CD4-positive, alpha-beta T cell treated with Interleukin-10 for 1 hour (primary cell): ENCODE data around the gene GALNT15.
A peak's percentile ranks its signal among the peaks of the same experiment; 100 is the strongest.

Experiments used
- DNase-seq: peaks from one replicate; pipeline ENCODE4 v3.0.0-alpha.2; 2020

GALNT15 gene

DNA sequence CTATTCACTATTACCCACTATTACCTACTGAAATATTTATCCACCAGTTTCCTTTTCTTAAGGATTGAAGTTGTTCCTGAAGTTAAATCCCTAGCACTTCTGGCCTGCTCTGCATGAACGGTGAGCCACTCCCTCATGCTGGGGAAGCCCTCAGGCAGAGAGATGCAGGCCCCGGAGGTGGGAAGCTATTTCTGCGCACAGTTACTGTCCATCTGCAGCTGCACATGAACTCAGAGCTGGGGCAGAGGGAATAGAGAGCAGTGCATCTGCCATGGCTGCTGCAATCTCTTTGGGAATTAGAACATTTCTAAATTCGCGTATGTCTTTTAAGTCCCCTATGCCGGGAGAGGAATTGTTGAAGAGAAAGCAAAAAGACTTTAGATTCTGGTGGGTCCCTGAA is 6.3 kb upstream of the GALNT15 start:
- no peak for DNase-seq

DNA sequence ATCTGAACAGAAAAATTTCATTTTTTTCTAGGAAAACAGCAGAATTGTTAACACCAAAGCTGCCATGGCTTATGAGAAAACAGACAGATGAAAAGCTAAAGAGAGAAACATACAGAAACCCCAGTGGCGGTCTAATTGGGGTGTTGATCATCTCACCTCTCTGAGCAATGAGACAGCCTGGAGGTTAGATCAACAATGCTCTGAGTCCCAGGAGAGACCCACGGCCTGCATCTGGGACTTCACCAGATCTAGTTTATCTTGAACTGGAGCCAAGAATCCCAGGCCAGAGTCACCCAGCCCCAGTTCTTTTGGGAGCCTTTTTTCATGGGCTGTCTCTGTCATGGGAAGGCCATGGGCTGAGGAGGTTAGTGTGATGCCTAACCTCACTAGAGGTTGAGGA is 3.5 kb upstream of the GALNT15 start:
- DNase-seq: no peak

DNA sequence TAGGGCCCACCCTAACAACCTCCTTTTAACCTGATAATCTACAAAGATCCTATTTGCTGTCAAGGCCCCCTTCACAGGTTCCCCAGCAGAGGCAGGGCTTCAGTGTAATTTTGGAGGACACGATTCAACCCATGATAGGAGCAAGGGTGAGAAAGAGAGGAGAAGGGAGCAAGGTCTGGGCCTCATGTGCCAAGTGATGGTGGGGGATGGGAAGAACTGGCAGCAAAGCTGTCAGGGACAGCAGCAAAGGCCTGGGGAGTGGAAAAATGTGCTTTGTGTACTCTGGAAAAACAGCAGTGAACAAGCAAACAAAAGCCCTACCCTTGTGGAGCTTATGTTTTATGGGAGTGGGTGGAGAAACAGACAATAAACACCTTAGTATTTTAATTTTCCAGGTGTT is 2.7 kb upstream of the GALNT15 start:
- DNase-seq: no peak

DNA sequence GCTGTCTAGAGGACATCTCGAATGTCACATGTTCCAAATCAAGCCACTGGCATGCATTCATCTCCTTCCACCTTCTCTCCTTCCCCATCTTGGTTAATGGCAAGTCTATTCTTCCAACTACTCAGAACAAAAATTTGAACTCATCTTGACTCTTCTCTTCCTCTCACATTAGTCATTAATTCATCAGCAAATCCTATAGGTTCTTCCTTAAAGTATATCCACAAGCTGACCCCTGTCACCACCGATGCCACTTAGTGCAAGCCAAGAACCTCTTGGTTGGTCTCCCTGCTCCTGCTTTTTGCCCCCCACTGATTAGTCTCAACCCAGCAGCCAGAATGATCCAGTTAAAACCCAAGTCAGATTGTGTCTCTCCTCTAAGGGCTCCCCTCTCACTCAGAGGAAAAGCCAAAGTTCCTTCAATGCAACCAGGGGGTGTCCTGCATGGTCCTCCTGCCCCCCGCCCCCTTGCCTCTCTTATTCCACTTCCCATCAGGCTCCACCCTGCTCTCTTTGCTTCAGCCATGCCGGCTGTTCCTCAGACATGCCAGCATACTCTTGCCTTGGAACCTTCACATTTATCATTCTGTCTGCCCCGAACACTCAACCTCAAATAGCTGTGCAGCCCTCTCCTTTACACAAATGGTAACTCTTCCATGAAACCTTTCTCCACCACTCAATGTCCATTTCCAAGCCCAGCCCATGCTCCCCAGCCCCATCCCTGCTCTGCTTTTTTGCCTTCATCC is 1.0 kb upstream of the GALNT15 start:
- DNase-seq: no peak

DNA sequence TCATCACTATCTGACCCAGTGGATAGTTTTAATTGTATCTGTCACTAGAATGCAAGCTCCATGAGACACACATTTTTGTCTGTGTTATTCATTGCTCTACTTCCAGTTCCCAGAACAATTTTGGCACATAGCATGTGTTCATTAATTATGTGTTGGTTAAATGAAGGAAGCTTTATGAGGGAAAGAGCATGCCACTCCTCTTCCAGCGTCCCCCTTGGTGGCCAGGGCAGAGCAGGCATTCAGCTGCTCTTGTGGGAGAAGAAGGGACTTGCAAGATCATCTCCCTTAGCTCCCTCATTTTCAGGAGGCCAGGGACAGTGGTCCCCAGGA is 489 bp upstream of the GALNT15 start:
- DNase-seq: no peak

DNA sequence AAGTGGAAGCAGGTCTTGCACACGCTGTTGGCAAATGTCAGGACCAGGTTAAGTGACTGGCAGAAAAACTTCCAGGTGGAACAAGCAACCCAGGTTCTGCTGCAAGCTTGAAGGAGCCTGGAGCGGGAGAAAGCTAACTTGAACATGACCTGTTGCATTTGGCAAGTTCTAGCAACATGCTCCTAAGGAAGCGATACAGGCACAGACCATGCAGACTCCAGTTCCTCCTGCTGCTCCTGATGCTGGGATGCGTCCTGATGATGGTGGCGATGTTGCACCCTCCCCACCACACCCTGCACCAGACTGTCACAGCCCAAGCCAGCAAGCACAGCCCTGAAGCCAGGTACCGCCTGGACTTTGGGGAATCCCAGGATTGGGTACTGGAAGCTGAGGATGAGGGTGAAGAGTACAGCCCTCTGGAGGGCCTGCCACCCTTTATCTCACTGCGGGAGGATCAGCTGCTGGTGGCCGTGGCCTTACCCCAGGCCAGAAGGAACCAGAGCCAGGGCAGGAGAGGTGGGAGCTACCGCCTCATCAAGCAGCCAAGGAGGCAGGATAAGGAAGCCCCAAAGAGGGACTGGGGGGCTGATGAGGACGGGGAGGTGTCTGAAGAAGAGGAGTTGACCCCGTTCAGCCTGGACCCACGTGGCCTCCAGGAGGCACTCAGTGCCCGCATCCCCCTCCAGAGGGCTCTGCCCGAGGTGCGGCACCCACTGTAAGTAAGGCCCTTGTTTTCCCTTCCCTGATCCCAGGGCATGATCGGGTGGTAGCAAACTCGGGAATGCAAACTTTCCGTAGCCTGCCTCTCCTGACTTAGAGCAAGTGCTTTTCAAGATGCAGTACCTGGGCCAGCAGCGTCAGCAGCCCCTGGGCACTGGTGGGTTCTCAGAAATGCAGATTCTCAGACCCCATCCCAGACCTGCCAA is 759 bp downstream of the GALNT15 start:
- no peak for DNase-seq

DNA sequence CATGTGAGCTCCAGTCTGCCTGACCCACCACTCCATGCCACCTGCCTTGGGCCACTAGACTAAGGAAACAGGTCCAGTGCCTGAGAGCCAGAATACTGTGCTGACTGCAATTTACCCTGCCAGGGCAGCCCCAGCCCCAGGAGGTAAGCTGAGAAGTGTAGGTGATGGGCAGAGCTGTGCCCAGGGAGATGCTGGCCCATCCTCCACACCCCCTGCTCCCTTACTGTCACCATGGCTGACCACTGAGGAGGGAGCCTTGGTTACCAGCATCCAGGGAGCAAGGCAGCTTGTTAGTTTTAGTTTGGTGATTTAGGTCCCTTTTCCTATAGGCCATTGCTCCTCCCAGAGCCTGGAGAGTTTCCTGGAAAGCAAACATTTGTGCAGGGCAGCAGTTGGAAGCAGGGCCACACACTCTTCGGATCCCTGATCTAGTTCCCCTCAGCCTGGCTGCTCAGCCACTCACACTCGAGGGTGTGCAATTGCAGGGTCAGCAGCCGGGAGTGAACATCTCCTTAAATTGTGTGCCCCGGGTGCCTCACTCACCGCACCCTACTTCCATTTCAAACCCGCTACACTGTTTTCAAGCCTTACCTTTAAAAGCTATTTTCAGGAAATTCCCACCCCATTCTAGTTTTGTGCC is 2.0 kb downstream of the GALNT15 start:
- DNase-seq: no peak

DNA sequence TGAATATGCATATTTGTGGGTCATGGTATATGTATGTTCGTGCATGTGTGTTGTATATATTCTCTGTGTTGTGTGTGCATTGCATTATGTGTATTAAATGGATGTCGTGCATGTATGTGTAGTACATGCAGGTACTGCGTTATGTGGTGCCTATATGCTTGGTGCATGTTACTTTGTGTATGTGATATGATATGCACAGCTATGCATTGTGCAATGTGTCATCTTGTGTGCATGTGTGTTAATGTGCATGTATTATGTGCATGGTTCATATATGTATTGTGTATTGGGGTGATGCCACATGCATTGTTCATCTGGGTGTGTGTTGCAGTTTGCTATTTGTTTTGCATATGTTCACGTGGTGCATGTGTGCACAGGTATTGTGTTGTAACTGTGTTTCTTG is 2.9 kb downstream of the GALNT15 start:
- DNase-seq: no peak

DNA sequence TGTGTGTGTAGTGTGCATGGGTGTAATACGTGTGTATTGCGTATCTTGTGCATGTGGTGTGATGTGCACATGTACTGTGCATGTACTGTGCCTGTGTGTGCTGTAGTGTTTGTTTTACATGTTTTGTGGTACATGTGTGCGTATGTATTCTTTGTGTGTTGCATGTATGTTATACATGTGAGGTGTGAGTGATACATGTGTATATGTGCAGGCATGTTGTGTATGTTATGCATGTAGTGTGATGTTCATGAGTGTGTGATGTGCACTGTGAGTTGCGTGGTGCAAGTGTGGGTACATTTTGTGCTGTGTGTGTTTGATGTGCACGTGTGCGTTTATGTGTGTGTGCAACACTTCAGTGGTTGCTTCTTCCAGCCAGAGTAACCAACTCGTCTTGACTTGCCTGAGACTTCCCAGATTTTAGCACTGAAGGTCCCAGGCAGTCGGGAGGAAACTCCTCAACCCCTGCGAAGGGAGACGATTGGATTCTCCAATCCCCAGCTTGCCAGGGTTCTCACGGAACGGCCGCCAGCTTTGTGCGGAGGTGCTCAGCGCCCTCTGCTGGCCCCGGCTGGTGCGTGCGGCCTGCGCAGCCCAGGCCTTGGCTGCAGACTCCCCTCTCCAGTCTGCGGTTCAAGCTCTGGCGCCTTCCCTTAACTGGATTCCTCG is 3.6 kb downstream of the GALNT15 start:
- peak; percentile 48 for DNase-seq

DNA sequence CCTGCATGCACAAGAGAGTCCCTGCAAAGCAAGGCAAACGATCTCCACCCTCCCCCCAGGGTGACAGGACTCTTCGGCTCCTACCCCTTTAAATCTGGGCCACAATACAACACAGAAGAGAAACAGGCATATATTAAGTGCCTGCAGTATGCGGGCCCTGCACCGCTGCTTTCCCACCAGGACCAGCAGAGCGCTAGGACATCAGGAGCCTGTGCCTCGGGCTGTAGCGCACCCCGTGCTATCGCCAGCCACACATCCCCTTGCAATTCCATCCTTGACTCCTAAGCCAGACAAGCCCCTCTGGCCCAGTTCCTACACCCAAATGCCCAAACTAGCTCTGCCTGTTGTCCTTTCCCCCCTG is 4.1 kb downstream of the GALNT15 start:
- no peak for DNase-seq

DNA sequence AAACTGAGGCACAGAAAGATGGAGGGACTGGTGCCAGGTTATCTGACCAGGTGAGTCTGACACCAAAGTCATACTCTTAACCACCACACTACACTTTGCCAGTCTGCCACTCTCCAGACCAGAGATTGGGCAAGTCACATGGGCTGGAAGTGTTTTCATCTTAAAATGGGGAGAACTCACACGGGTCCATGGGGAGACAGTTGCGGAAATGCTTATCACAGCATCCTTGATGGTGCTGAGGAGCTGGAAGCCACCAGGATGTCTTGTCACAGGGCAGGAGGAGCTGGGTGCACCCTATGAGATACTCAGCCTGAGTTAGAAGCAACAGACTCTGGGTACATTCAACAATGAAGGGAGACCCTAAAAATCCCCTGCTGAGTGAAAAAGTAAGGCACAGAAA is 4.8 kb downstream of the GALNT15 start:
- no peak for DNase-seq

DNA sequence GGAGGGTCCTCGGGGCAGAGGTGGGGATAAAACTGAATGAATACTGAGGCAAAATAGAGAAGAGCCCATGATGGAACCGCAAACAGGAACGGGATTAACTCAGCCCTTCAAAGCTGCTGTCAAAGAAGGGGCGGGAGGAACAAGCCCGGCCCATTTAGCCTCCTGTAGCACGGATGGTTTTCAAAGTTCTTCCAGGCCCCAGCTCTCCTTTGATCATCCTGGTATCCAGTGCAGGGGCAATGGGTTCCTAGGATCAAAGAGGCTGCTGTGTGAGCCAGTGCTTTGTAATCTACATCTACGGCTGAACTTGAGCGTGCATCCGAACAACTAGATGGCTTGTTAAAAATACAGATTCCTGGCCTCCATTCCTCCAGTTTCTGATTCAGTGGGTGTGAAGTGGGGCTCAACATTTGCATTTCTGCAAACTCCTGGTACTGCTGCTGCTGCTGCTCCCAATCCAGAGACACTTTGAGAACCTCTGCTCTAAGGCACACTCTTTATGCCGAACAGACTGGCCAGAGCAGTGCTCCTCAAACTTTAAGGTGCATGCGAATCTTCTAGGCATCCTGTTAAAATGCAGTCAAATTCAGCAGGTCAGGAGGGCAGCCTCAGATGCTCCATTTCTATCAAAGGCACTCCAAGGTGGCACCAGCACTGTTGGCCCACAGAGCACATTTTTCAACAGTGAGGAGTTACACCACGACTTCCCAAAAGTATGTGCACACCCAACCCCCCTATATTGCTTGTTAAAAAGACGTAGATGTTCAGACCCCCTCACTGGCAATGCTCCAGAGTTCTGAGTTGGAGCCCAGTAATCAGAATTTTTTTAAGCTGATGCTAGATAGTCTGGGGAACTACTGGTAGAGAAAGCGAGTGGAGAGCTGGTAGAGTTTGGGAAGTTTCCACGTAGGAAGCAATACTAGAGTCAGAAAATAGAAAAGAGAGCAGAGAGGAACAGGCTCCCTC is 5.6 kb downstream of the GALNT15 start:
- no peak for DNase-seq

DNA sequence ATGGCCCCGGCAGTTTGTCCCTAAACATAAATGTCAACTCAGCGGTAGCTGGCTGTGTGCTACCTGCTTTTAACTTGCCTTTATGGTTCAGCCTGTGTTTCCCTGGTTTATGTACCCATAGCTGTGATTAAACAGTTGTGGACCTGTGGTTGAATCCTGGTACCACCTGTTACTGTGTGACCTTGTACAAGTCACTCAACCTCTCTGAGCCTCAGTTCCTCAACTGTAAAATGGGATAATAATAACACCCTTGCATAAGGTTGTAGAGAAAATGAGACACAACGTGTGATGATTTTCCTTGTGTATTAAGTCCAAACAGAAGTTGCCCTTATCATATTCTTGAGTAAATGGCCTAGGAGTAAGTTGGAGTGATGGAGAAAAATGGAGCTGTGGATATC is 6.3 kb downstream of the GALNT15 start:
- DNase-seq: no peak

DNA sequence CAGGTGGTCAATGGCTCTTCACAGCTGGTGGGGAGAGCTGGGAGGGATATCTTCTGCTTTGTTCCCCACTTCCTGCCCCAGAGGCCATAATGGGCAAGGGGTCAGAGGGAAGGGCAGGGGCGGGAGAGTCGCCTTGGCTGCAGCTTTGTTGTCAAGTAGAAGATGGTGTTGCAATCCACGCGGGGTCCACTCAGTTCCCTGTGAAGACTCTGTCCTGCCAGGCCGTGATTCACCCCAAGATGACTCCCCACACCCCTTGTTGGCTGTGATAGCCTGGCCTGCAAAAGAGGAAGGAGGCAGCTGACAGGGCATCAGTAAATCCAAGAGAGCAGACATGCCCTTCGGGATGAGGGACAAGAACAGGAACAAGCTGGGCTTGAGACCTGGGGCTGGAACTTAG is 6.9 kb downstream of the GALNT15 start:
- no peak for DNase-seq

DNA sequence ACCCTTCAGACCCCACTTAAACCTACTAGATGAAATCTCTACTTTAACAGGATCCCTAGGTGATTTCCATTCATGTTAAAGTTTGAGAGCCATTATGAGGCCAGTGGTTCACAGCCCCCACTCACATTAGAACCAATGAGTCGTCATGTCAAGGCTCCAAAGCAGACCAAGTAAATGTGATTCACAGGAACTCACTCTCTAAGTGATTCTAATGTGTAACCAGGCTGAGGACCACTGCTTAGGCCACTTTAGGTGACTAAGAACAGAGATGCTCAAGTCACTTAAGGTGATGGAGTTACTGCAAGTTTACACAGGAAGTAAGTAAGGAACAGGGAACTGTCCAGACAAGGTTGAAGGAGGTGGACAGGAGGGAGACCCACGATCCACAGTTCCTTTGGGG is 7.7 kb downstream of the GALNT15 start:
- no peak for DNase-seq

DNA sequence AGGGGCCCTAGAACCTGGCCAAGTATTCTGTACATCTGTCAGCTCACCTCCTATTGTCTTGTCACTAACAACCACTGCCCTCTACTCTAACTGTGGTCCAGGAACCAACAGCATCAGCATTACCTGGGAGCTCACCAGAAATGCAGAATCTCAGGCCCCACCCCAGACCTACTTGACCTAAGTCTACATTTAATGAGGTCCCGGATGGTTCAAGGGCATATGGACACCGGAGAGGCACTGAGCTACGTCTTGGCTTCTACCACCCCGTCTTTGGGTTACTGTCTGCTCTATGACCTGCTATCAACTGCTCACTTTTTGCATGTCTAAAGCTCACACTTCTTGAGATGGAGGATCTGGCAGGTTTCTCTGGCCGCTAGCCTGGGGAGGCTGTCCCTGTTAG is 8.1 kb downstream of the GALNT15 start:
- DNase-seq: no peak

DNA sequence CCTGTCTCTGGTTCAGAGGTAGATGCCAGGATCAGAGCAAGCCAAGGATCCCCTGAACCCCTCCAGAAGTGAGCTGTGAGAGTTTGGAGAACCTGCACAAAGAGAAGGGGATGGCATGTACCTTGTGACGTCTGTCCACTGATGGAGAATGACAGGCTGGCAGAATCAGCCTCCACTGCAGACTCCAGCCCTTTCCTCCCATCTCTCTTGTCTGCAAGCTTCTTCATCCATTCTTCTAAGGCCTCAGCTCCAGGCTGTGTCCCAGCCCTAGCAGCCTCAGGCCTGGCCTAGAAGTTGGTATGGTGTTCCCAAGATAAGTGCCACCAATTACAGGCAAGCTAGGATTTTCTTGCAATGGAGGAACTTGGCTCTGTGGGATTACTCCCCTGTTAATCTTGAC is 8.6 kb downstream of the GALNT15 start:
- DNase-seq: no peak

DNA sequence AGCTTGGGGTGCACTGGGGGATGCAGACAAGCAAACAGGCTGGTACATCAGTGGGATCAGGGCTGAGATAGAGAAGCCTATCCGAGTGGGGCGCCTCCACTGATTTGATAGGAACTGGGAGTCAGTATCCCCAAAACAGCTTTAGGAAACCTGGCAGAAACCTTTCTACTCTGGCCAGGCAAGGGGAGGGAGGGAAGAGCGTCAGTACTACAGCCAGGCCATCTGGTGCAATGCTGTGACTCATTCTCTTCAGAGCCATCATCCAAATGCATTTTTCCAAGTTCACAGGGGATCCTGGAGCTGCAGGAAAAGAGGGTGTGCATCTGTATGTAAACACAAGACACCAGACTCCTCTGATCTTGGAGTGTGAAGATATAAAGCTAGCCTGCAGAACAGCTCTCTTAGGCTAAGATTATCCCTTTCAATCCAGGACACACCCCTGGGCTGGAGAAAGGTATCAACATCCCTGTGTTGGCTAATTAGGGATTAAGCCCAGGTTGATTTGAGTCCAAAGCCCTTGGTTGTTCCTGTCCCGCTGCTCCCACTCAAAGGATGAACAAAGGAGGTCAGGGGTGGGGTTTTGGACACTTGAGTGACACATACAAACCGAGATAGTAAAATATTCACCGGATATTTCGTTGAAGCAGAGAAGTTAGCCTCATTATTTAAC is 9.3 kb downstream of the GALNT15 start:
- DNase-seq: no peak

DNA sequence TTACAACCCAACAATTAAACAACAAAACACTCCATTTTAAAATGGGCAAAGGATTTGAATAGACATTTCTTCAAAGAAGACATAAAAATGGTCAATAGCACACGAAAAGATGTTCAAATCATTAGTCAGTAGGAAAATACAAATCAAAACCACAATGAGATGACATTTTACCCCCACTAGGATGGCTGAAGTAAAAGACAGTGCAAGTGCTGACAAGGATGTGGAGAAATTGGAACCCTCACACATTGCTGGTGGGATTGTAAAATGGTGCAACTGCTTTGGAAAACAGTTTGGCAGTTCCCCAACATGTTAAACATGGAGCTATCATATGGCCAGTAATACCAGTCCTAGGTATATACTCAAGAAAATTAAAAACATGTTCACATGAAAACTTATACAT is 11.6 kb downstream of the GALNT15 start:
- DNase-seq: no peak

DNA sequence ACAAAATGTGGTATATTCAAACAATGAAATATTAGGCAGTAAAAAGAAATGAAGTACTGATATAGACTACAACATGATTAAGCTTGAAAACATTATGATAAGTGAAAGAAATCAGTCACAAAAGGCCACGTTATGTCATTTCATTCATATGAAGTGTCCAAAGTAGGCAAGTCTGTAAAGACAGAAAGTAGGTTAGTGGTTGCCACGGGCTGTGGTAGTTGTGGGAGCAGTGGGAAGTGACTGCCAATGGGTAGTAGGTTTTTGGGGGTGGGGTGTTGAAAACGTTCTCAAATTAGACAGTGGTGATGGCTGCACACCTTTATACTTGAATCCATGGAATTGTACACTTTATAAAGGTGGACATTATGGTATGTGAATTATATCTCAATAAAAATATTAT is 12.1 kb downstream of the GALNT15 start:
- DNase-seq: no peak

DNA sequence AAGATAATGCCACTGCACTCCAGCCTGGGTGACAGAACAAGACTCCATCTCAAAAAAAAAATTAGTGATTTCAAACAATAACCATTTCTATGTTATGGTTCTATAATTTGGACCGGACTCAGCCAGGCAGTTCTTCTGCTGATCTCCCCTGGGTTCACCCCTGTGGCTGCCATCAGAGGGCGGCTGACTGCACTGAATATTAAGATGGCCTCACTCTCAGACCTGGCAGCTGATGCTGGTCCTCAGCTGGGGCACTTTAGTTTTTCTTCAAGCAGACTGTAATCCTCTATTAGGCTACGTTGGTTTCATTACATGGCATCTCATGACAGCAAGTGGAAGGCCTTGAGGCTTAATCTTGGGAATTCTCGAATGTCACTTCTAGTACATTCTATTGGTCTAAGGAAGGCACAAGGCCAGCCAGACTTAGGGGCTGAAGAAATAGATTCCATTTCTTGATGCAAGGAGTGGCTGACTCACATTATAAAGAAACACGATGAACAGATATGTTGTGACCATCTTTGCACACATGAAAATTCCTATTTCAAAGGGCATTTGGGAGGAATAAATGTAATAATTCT is 12.8 kb downstream of the GALNT15 start:
- no peak for DNase-seq
